CD14-positive monocyte (primary cell): ENCODE data around the gene NR6A1. TPM values are rescaled to one million over a fixed set of nuclear protein-coding genes. Genes with fewer than 3 reads are reported as not detected.

Experiments
- DNase-seq, 3 donors: peaks; one replicate each; pipeline ENCODE4 v3.0.0-alpha.2; 2011 to 2022
- H2AFZ ChIP-seq: 2 replicates; pipeline ENCODE4 v1.6.0; 2012; ENCODE audit warnings: mild to moderate bottlenecking, low read depth, low read length, inconsistent platforms; ENCODE audit not compliant: insufficient read depth, poor library complexity, severe bottlenecking
- H3K27ac ChIP-seq, 2 donors: 1 replicate in 1 of 2; 2 replicates in 1 of 2; pipeline ENCODE4 v1.5.1; 2012 to 2013; ENCODE audit warnings: low read length in 2 of 2, control low read depth in 1 of 2, inconsistent platforms in 1 of 2, low read depth in 1 of 2, mild to moderate bottlenecking in 1 of 2
- H3K27me3 ChIP-seq, 2 donors: one replicate each; pipeline versions ENCODE4 v1.6.0 to v1.6.1; 2011 to 2013; ENCODE audit warnings: low read length in 2 of 2; ENCODE audit not compliant: control insufficient read depth in 2 of 2, insufficient read depth in 2 of 2
- H3K36me3 ChIP-seq, 2 donors: replicated peaks in 1 of 2; 1 replicate in 1 of 2; 2 replicates in 1 of 2; pipeline versions ENCODE4 v1.5.1 to v1.6.1; 2012 to 2013; ENCODE audit warnings: low read length in 2 of 2, control low read depth in 1 of 2, inconsistent platforms in 1 of 2, mild to moderate bottlenecking in 1 of 2; ENCODE audit not compliant: insufficient read depth in 2 of 2, control insufficient read depth in 1 of 2
- H3K4me1 ChIP-seq, 2 donors: 1 replicate in 1 of 2; 2 replicates in 1 of 2; pipeline versions ENCODE4 v1.5.1 to v1.6.1; 2012 to 2013; ENCODE audit warnings: low read length in 2 of 2, control low read depth in 1 of 2, inconsistent platforms in 1 of 2, mild to moderate bottlenecking in 1 of 2, moderate library complexity in 1 of 2; ENCODE audit not compliant: insufficient read depth in 2 of 2, control insufficient read depth in 1 of 2
- H3K4me2 ChIP-seq: replicated peaks from 2 replicates; pipeline ENCODE3; 2012; ENCODE audit warnings: low read length, moderate library complexity, mild to moderate bottlenecking; ENCODE audit not compliant: poor library complexity, severe bottlenecking; ENCODE audit errors: extremely low read depth
- H3K4me3 ChIP-seq, 3 experiments: fragments of 200-600 bp in 1 of 3; sonication (generic) in 1 of 3; replicated peaks in 1 of 3; 1 replicate in 2 of 3; 2 replicates in 1 of 3; pipeline ENCODE4 v1.5.1; 2011 to 2013; ENCODE audit warnings: low read length in 3 of 3, mild to moderate bottlenecking in 3 of 3, control low read depth in 2 of 3, low read depth in 2 of 3, inconsistent platforms in 1 of 3, moderate library complexity in 1 of 3
- H3K79me2 ChIP-seq: 2 replicates; pipeline ENCODE4 v1.6.0; 2012; ENCODE audit warnings: mild to moderate bottlenecking, control low read depth, inconsistent platforms, low read length, moderate library complexity; ENCODE audit not compliant: insufficient read depth
- H3K9ac ChIP-seq: 2 replicates; pipeline ENCODE4 v1.6.0; 2017; ENCODE audit warnings: low read length, mild to moderate bottlenecking; ENCODE audit not compliant: insufficient read depth, poor library complexity, severe bottlenecking
- H3K9me3 ChIP-seq, 2 donors: replicated peaks in 1 of 2; 1 replicate in 1 of 2; 2 replicates in 1 of 2; pipeline versions ENCODE4 v1.5.1 to v1.6.1; 2012 to 2013; ENCODE audit warnings: low read length in 2 of 2, control low read depth in 1 of 2; ENCODE audit not compliant: control insufficient read depth in 1 of 2, insufficient read depth in 1 of 2
- H4K20me1 ChIP-seq: 2 replicates; pipeline ENCODE4 v1.6.0; 2012; ENCODE audit warnings: mild to moderate bottlenecking, low read length, control low read depth, moderate library complexity; ENCODE audit not compliant: insufficient read depth
- H3K27ac Mint-ChIP-seq, 7 donors: one replicate each; pipeline ENCODE4 v1.8.0; 2020; ENCODE audit warnings: mild to moderate bottlenecking in 7 of 7, mixed read lengths in 7 of 7, moderate library complexity in 6 of 7, inconsistent platforms in 2 of 7
- H3K27me3 Mint-ChIP-seq, 3 donors: one replicate each; pipeline ENCODE4 v1.8.0; 2021 to 2022; ENCODE audit warnings: low read depth in 3 of 3, mild to moderate bottlenecking in 3 of 3, mixed read lengths in 3 of 3, moderate library complexity in 3 of 3, inconsistent platforms in 1 of 3
- H3K36me3 Mint-ChIP-seq, 2 donors: one replicate each; pipeline ENCODE4 v1.8.0; 2020; ENCODE audit warnings: mixed read lengths in 2 of 2, inconsistent platforms in 1 of 2, mild to moderate bottlenecking in 1 of 2
- H3K4me1 Mint-ChIP-seq: one replicate; pipeline ENCODE4 v1.8.0; 2020; ENCODE audit warnings: mild to moderate bottlenecking, mixed read lengths
- H3K4me3 Mint-ChIP-seq, 2 donors: one replicate each; pipeline ENCODE4 v1.8.0; 2020; ENCODE audit warnings: mild to moderate bottlenecking in 2 of 2, mixed read lengths in 2 of 2, moderate library complexity in 1 of 2
- H3K9me3 Mint-ChIP-seq, 7 donors: one replicate each; pipeline ENCODE4 v1.8.0; 2020 to 2022; ENCODE audit warnings: mixed read lengths in 7 of 7, mild to moderate bottlenecking in 6 of 7, moderate library complexity in 6 of 7, inconsistent platforms in 2 of 7
- WGBS: methylation state at CpG from one replicate; pipeline ENCODE4 v1.1.5; 2013; ENCODE audit warnings: missing lambda C conversion rate; ENCODE audit not compliant: insufficient coverage; 5-methylcytosine and 5-hydroxymethylcytosine counted together
- intact Hi-C, 2 donors: fragments of 100-400 bp; cut with micrococcal nuclease; formaldehyde crosslinking; loops; one replicate each; pipeline versions ENCODE4 v1.15.0 to v1.15.1; 2023
- polyA plus RNA-seq, 3 donors: library from polyadenylated mRNA; depleted of rRNA in 1 of 3; unstranded in 2 of 3; stranded (reverse) in 1 of 3; fragments of 300-500 nt in 2 of 3; fragments of >200 nt in 1 of 3; fragmentation: Illumina TruSeq in 2 of 3; gene quantifications; 1 replicate in 2 of 3; 2 replicates in 1 of 3; pipeline ENCODE4 v1.2.3, GENCODE V29; 2012 to 2021
- TF ChIP-seq, protein P1 (sequence below): fragments of 200-600 bp; IDR thresholded peaks from one replicate; pipeline ENCODE4 v1.8.0; 2022; ENCODE audit warnings: antibody characterized with exemption, mild to moderate bottlenecking

The NR6A1 gene
- polyA plus RNA-seq, 3 donors, result 0.15 to 2.9 (median 0.28) TPM

DNA sequence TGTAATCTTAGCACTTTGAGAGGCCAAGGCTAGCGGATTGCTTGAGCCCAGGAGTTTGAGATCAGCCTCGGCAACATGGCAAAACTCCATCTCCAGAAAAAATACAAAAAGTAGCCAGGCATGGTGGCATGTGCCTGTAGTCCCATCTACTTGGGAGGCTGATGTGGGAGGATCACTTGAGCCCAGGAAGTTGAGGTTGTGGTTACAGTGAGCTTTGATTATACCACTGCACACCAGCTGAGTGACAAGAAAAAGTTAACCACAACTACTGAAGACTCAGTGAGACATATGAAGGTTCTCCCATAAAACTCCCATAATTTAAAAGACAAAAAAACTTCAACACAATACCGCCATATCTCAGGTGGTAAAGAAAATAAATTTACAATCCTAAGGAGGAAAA, 98.0 kb downstream of the NR6A1 start:
- intact Hi-C loops, result no loop called here
- Histone ChIP-seq H3K79me2 (no peaks in the 10 kb centered on the region), H3K27me3 (no peaks in the 10 kb centered on the region), H4K20me1 (no peaks in the 10 kb centered on the region), H3K4me3 (no peak overlapping the region), H3K9me3 (no peaks in the 10 kb centered on the region), H3K36me3 (no peaks in the 10 kb centered on the region), H3K27ac (no peak overlapping the region), H2AFZ (no peak overlapping the region), H3K4me2 (no peak overlapping the region), H3K4me1 (no peaks in the 10 kb centered on the region), H3K9ac (no peak overlapping the region)
- TF ChIP-seq, protein P1, sequence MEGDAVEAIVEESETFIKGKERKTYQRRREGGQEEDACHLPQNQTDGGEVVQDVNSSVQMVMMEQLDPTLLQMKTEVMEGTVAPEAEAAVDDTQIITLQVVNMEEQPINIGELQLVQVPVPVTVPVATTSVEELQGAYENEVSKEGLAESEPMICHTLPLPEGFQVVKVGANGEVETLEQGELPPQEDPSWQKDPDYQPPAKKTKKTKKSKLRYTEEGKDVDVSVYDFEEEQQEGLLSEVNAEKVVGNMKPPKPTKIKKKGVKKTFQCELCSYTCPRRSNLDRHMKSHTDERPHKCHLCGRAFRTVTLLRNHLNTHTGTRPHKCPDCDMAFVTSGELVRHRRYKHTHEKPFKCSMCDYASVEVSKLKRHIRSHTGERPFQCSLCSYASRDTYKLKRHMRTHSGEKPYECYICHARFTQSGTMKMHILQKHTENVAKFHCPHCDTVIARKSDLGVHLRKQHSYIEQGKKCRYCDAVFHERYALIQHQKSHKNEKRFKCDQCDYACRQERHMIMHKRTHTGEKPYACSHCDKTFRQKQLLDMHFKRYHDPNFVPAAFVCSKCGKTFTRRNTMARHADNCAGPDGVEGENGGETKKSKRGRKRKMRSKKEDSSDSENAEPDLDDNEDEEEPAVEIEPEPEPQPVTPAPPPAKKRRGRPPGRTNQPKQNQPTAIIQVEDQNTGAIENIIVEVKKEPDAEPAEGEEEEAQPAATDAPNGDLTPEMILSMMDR, result no peak
- H3K27me3 Mint-ChIP-seq, result no peaks in the 10 kb centered on the region
- peaks cover 0 to 2% (median 0%) of the 10 kb centered on the region in 7 donors for H3K9me3 Mint-ChIP-seq
- DNase-seq, result no peak
- H3K27ac Mint-ChIP-seq, result no peak overlapping the region
- 100% methylated on average over 1 of the region's 3 CpGs for WGBS
- H3K4me3 Mint-ChIP-seq, result no peak overlapping the region
- H3K36me3 Mint-ChIP-seq, result peaks cover 3% of the 10 kb centered on the region in 2 donors
- H3K4me1 Mint-ChIP-seq, result peaks cover 7% of the 10 kb centered on the region

DNA sequence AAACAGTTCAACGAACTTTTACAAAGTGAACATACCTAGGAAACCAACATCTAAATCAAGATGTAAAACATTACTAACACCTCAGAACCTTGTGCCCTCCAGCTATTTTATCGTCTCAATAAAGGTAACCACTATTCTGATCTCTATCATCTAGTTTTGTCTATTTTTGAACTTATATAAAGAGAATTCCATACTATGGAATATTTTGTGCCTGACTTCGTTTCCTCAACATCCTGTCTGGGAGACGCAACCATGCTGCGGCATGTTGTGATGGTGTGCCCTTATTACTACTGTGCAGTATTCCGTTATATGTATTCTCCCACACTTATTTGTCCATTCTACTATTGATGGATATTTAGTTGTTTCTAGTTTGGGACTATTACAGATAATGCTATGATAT, 99.2 kb downstream of the NR6A1 start:
- intact Hi-C loops, result no loop called here
- H3K4me3 Mint-ChIP-seq, result no peak overlapping the region
- H3K4me3 ChIP-seq, result no peak overlapping the region

More for the DNA sequence above, 99.2 kb downstream of the NR6A1 start:
- Mint-ChIP-seq H3K4me1 (peaks cover 7% of the 10 kb centered on the region), H3K9me3 (peaks cover 0 to 2% (median 0%) of the 10 kb centered on the region in 7 donors), H3K27me3 (no peaks in the 10 kb centered on the region), H3K36me3 (peaks cover 3% of the 10 kb centered on the region in 2 donors), H3K27ac (no peak overlapping the region)
- no peak for DNase-seq
- TF ChIP-seq, protein P1, result no peak
- H3K4me1 ChIP-seq, result no peaks in the 10 kb centered on the region
- H3K9me3 ChIP-seq, result no peaks in the 10 kb centered on the region
- no peaks in the 10 kb centered on the region for H4K20me1 ChIP-seq
- WGBS, result 83% methylated on average over 1 of the region's 6 CpGs
- H2AFZ ChIP-seq, result no peak overlapping the region
- H3K27ac ChIP-seq, result no peak overlapping the region
- no peaks in the 10 kb centered on the region for H3K27me3 ChIP-seq
- no peaks in the 10 kb centered on the region for H3K36me3 ChIP-seq
- no peak overlapping the region for H3K9ac ChIP-seq
- H3K4me2 ChIP-seq, result no peak overlapping the region
- H3K79me2 ChIP-seq, result no peaks in the 10 kb centered on the region
